Right lobe of liver (tissue), 6 donors: ENCODE measurements around the gene KCNN2. TPM values are rescaled to one million over a fixed set of nuclear protein-coding genes. Genes with fewer than 3 reads are reported as not detected.
A peak's percentile ranks its signal among the peaks of the same experiment; 100 is the strongest.

Source experiments
- ATAC-seq, 4 donors: fragments of 200-7000 bp; cut with Tn5 transposase; one replicate each; pipeline ENCODE4 v1.9.1; 2020; ENCODE audit warnings: mild to moderate bottlenecking in 4 of 4, moderate library complexity in 4 of 4
- DNase-seq, 3 donors: peaks; one replicate each; pipeline ENCODE4 v3.0.0-alpha.2; 2020
- H3K27ac ChIP-seq, 3 donors: fragments of 200-600 bp; one replicate each; pipeline ENCODE4 v1.8.0; 2022
- H3K27me3 ChIP-seq, 2 donors: fragments of 200-600 bp; one replicate each; pipeline ENCODE4 v1.8.0; 2022
- H3K36me3 ChIP-seq, 4 donors: fragments of 200-600 bp; sonication (generic) in 1 of 4; one replicate each; pipeline versions ENCODE4 v1.5.1 to v1.8.0; 2017 to 2022; ENCODE audit warnings: control low read depth in 1 of 4
- H3K4me1 ChIP-seq, 4 donors: fragments of 200-600 bp; sonication (generic) in 1 of 4; one replicate each; pipeline versions ENCODE4 v1.5.1 to v1.8.0; 2017 to 2022; ENCODE audit warnings: control low read depth in 1 of 4
- H3K4me3 ChIP-seq, 3 donors: fragments of 200-600 bp; one replicate each; pipeline ENCODE4 v1.8.0; 2022
- H3K9me3 ChIP-seq, 4 donors: fragments of 200-600 bp; sonication (generic) in 1 of 4; one replicate each; pipeline versions ENCODE4 v1.5.1 to v1.8.0; 2017 to 2022; ENCODE audit warnings: control low read depth in 1 of 4
- CTCF ChIP-seq, 4 donors: fragments of 200-600 bp in 3 of 4; fragments of 450-650 bp in 1 of 4; IDR thresholded peaks; one replicate each; pipeline versions ENCODE4 v1.5.1 to v1.8.0; 2016 to 2022; ENCODE audit warnings: antibody characterized with exemption in 4 of 4, mild to moderate bottlenecking in 2 of 4
- POLR2A ChIP-seq: fragments of 450-650 bp; IDR thresholded peaks from one replicate; pipeline ENCODE4 v1.6.1; 2017; ENCODE audit warnings: antibody characterized with exemption, mild to moderate bottlenecking
- WGBS: methylation state at CpG from one replicate; pipeline ENCODE4 v1.1.6; 2018; ENCODE audit warnings: low coverage, low lambda C conversion rate; ENCODE audit not compliant: insufficient coverage; ENCODE audit errors: missing lambda C conversion rate; 5-methylcytosine and 5-hydroxymethylcytosine counted together
- intact Hi-C, 2 donors: fragments of 100-400 bp; cut with DNase I; formaldehyde crosslinking; loops; one replicate each; pipeline versions ENCODE4 v1.11.2 to v1.14.1; 2022
- total RNA-seq, 6 experiments: library from RNA; depleted of rRNA in 2 of 6; stranded (reverse); fragments of >200 nt in 2 of 6; fragmentation: NEBNext Ultra II Directional in 3 of 6; extraction: Animal tissue kit (Norgen Biotek cat#: 25700) in 3 of 6; gene quantifications; one replicate each; pipeline versions ENCODE4 v1.1.0 to v1.2.4, GENCODE V29; 2016 to 2023
- donor health status: DM: no; HTN: yes; CAD: no.
- donor health status: DM: no; HTN: no; CAD: no.
- donor health status: DM: no; HTN: no; CAD: no.
- donor health status: DM: no; HTN: yes; CAD: no.
- donor health status: DM: no; HTN: yes; CAD: no.

Gene KCNN2
- total RNA-seq, 6 experiments from 2014 or later: 0.60 to 17.4 (median 6.5) TPM

DNA sequence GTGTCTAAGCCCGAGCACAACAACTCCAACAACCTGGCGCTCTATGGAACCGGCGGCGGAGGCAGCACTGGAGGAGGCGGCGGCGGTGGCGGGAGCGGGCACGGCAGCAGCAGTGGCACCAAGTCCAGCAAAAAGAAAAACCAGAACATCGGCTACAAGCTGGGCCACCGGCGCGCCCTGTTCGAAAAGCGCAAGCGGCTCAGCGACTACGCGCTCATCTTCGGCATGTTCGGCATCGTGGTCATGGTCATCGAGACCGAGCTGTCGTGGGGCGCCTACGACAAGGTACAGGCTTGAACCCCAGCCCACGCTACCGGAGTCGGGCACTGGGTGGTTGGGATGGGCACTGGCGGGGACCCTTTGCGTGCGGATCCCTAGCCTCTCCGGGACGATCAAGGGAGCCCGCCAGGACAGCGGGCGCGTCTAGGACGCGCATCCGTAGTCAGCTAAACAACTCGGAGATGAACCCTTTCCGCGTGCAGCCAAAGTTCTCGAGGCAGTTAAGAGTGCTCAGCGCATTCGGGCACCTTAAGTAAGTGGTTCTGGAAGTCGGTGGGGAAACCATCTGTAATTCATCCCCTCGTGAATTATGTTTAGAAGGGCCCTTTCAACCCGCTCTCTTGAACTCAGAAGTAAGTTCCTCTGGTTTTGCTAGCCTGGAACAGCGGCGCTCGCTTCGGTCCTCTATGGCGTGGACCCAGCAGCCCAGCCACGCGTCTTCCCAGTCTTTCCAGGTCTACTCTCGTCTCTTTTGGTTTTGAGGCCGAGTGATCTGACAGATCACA lies 1.3 kb downstream of the KCNN2 start:
- Histone ChIP-seq H3K27me3 (no peaks in the 10 kb centered on the region), H3K4me3 (peak overlapping the region; percentile 62 to 84 (median 81)), H3K4me1 (peaks cover 0 to 8% (median 0%) of the 10 kb centered on the region in 4 donors), H3K36me3 (no peaks in the 10 kb centered on the region), H3K27ac (peak overlapping the region in 2 of 3 donors; percentile 82 to 90), H3K9me3 (no peaks in the 10 kb centered on the region)
- DNase-seq (peak in 2 of 3 donors; percentile 31 to 56), ATAC-seq (peak; percentile 4 to 26 (median 16))
- TF ChIP-seq CTCF (IDR thresholded peaks at IDR 0.05) (no peak), POLR2A (no peak)
- intact Hi-C loops: loop anchor here (5.0 to 10.0 kb wide), 2 partner anchors 84 to 92 kb away; no protein-coding TSS in a partner anchor
- 1% methylated on average over 19 of the region's 62 CpGs for WGBS

GRCh38 chr5:114363837-114364236 lies 2.0 kb downstream of the KCNN2 start:
- DNase-seq: no peak
- peaks cover 0 to 11% (median 0%) of the 10 kb centered on the region in 4 donors for H3K4me1 ChIP-seq
- no peaks in the 10 kb centered on the region for H3K9me3 ChIP-seq
- H3K36me3 ChIP-seq: no peaks in the 10 kb centered on the region
- peak overlapping the region in 2 of 3 donors; percentile 82 to 90 for H3K27ac ChIP-seq
- 0% methylated on average over 10 of the region's 10 CpGs for WGBS
- H3K4me3 ChIP-seq: peak overlapping the region; percentile 62 to 84 (median 81)
- TF ChIP-seq CTCF (IDR thresholded peaks at IDR 0.05) (no peak), POLR2A (no peak)
- ATAC-seq: peak in 3 of 4 donors; percentile 1 to 3 (median 1)
- H3K27me3 ChIP-seq: no peaks in the 10 kb centered on the region
- intact Hi-C loops: loop anchor here (5.0 to 10.0 kb wide), 2 partner anchors 83 to 91 kb away; no protein-coding TSS in a partner anchor

DNA sequence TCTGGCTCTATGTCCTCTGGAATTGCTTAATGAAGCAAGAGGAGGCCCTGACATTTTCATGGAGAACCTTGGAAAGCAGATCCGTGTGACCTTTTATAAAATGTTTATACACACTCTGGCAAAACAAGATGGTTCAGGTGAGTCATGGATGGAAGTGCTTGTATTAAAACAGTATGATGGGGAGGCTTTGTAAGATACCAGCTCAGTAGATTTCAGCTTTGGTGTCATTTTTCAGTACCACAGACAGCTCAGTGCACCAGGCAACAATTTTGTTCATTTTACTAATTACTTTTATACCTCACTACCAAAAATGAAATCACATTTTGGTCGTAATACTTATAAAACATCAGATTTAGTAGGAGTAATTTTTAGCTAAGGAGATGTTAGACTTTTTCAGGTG lies 5.2 kb downstream of the KCNN2 start:
- intact Hi-C loops: loop anchor here in 1 of 2 donors (10.0 kb wide), 1 partner anchor 88 kb away; no protein-coding TSS in a partner anchor
- Histone ChIP-seq H3K27me3 (no peaks in the 10 kb centered on the region), H3K36me3 (no peaks in the 10 kb centered on the region), H3K9me3 (no peaks in the 10 kb centered on the region), H3K4me1 (peaks cover 0 to 18% (median 0%) of the 10 kb centered on the region in 4 donors), H3K4me3 (no peak overlapping the region), H3K27ac (no peak overlapping the region)
- TF ChIP-seq CTCF (IDR thresholded peaks at IDR 0.05) (no peak), POLR2A (no peak)
- WGBS: 41% methylated on average over 2 of the region's 2 CpGs
- ATAC-seq: no peak
- no peak for DNase-seq

- DNase-seq (no peak), ATAC-seq (peak in 1 of 4 donors; percentile 51)
- 51% methylated on average over 6 of the region's 7 CpGs for WGBS
- TF ChIP-seq POLR2A (no peak), CTCF (IDR thresholded peaks at IDR 0.05) (no peak)
- Histone ChIP-seq H3K9me3 (no peaks in the 10 kb centered on the region), H3K4me3 (no peak overlapping the region), H3K27me3 (no peaks in the 10 kb centered on the region), H3K36me3 (no peaks in the 10 kb centered on the region), H3K4me1 (peaks cover 0 to 10% (median 3%) of the 10 kb centered on the region in 4 donors), H3K27ac (no peak overlapping the region)
- intact Hi-C loops: loop anchor here in 1 of 2 donors (10.0 kb wide), 1 partner anchor 85 kb away; no protein-coding TSS in a partner anchor
Observed at GRCh38 chr5:114369680-114370417, 8.0 kb downstream of the KCNN2 start.
